K562 (cell line): ENCODE measurements around the gene AKAP7.

Source experiments
- DMBX1 ChIP-seq: fragments of 250-450 bp; sonication (Bioruptor Pico); IDR thresholded peaks from 2 replicates; pipeline ENCODE4 v1.8.0; 2022; ENCODE audit warnings: inconsistent platforms, mild to moderate bottlenecking, moderate library complexity, borderline replicate concordance
- ETV6 ChIP-seq, 3 experiments: fragments of 150-350 bp in 1 of 3; sonication (generic) in 1 of 3; formaldehyde crosslinking in 1 of 3; IDR thresholded peaks; 2 replicates each; pipeline versions ENCODE4 v1.6.1 to v1.8.0; 2014 to 2022; ENCODE audit warnings: borderline replicate concordance in 2 of 3, low read depth in 2 of 3, antibody characterized with exemption in 1 of 3, low read length in 1 of 3, mild to moderate bottlenecking in 1 of 3, missing genetic modification reagents in 1 of 3
- EZH2 ChIP-seq: IDR thresholded peaks from 2 replicates; pipeline ENCODE4 v1.6.1; 2012; ENCODE audit warnings: low read depth, mild to moderate bottlenecking, inconsistent platforms, low read length, borderline replicate concordance
- FOXM1 ChIP-seq, 2 experiments: fragments of 450-650 bp in 1 of 2; sonication (generic) in 1 of 2; formaldehyde crosslinking in 1 of 2; IDR thresholded peaks; 2 replicates each; pipeline versions ENCODE4 v1.6.1 to v1.9.0; 2017 to 2022; ENCODE audit warnings: low read depth in 2 of 2, mild to moderate bottlenecking in 2 of 2, missing genetic modification reagents in 1 of 2, moderate library complexity in 1 of 2
- KDM5B ChIP-seq: fragments of 200-600 bp; sonication (generic); IDR thresholded peaks from 2 replicates; pipeline ENCODE4 v1.6.1; 2012; ENCODE audit warnings: low read depth, mild to moderate bottlenecking, moderate library complexity, low read length, control low read depth, inconsistent platforms; ENCODE audit not compliant: insufficient replicate concordance
- KLF13 ChIP-seq: fragments of 450-650 bp; IDR thresholded peaks from 2 replicates; pipeline ENCODE4 v1.6.1; 2016; ENCODE audit warnings: missing genetic modification characterization, low read depth, mild to moderate bottlenecking, missing compliant biosample characterization, moderate library complexity, borderline replicate concordance
- MYNN ChIP-seq, 2 experiments: sonication (generic); formaldehyde crosslinking in 1 of 2; IDR thresholded peaks; 2 replicates each; pipeline versions ENCODE4 v1.5.0 to v1.6.1; 2016 to 2020; ENCODE audit warnings: antibody characterized with exemption in 1 of 2, missing genetic modification reagents in 1 of 2
- NRF1 ChIP-seq, 2 experiments: fragments of 450-650 bp; IDR thresholded peaks in 1 of 2; conservative IDR thresholded peaks in 1 of 2; 2 replicates each; pipeline ENCODE4 v1.6.1; 2014; ENCODE audit warnings: mild to moderate bottlenecking in 2 of 2
- TARDBP ChIP-seq: fragments of 450-650 bp; IDR thresholded peaks from 2 replicates; pipeline ENCODE4 v1.6.1; 2016
- TF ChIP-seq, protein P1 (sequence below), 2 experiments: fragments of 450-650 bp in 1 of 2; sonication (generic) in 1 of 2; formaldehyde crosslinking in 1 of 2; IDR thresholded peaks; 2 replicates each; pipeline versions ENCODE4 v1.7.1 to v1.9.0; 2016 to 2022; ENCODE audit warnings: inconsistent platforms in 1 of 2, mild to moderate bottlenecking in 1 of 2, missing genetic modification reagents in 1 of 2
- TF ChIP-seq, protein P2 (sequence below): fragments of 200-600 bp; sonication (generic); IDR thresholded peaks from one replicate; pipeline ENCODE4 v1.6.1; 2012; ENCODE audit warnings: mild to moderate bottlenecking, low read depth, low read length, inconsistent platforms

DNA sequence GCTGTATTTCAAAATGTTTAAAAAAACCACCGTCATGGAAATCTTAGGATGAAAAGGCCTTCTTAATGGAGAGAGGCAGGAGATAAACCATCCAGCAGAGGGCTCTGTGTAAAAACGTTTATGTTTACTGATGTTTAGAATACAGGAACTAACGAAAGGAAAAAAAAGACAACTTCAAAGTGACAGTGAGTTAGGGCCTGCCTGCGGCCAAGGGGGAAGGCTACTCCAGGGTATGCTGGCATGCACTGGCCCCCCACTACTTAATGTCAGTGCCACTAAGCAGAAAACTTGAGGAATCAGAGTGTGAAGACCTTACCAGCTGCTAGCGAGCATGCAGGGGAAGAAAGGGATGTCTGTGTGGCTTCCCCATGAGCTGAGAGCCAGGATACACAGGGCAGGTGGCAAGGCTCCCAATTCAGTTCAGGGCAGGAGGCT lies 47.7 kb downstream of the AKAP7 start:
- TF ChIP-seq FOXM1 (IDR thresholded peaks at IDR 0.05; ENCODE audit: low read depth) (no peak), FOXM1 (CRISPR knock-in tag; IDR thresholded peaks at IDR 0.05; ENCODE audit: low read depth) (no peak), EZH2 (no peak), KDM5B (no peak), DMBX1 (no peak), ETV6 (IDR thresholded peaks at IDR 0.05; ENCODE audit: borderline replicate concordance in 1 of 2, low read depth in 2 of 2, low read length in 1 of 2) (no peak), ETV6 (CRISPR knock-in tag; IDR thresholded peaks at IDR 0.05; ENCODE audit: borderline replicate concordance) (no peak), MYNN (IDR thresholded peaks at IDR 0.05) (no peak), MYNN (CRISPR knock-in tag; IDR thresholded peaks at IDR 0.05) (no peak), TARDBP (no peak), NRF1 (conservative IDR thresholded peaks at IDR 0.05 in 1 of 2, IDR thresholded peaks at IDR 0.05 in 1 of 2) (no peak), KLF13 (tag) (no peak)
- TF ChIP-seq, protein P1, sequence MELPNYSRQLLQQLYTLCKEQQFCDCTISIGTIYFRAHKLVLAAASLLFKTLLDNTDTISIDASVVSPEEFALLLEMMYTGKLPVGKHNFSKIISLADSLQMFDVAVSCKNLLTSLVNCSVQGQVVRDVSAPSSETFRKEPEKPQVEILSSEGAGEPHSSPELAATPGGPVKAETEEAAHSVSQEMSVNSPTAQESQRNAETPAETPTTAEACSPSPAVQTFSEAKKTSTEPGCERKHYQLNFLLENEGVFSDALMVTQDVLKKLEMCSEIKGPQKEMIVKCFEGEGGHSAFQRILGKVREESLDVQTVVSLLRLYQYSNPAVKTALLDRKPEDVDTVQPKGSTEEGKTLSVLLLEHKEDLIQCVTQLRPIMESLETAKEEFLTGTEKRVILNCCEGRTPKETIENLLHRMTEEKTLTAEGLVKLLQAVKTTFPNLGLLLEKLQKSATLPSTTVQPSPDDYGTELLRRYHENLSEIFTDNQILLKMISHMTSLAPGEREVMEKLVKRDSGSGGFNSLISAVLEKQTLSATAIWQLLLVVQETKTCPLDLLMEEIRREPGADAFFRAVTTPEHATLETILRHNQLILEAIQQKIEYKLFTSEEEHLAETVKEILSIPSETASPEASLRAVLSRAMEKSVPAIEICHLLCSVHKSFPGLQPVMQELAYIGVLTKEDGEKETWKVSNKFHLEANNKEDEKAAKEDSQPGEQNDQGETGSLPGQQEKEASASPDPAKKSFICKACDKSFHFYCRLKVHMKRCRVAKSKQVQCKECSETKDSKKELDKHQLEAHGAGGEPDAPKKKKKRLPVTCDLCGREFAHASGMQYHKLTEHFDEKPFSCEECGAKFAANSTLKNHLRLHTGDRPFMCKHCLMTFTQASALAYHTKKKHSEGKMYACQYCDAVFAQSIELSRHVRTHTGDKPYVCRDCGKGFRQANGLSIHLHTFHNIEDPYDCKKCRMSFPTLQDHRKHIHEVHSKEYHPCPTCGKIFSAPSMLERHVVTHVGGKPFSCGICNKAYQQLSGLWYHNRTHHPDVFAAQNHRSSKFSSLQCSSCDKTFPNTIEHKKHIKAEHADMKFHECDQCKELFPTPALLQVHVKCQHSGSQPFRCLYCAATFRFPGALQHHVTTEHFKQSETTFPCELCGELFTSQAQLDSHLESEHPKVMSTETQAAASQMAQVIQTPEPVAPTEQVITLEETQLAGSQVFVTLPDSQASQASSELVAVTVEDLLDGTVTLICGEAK (IDR thresholded peaks at IDR 0.05): no peak
- TF ChIP-seq, protein P1 (CRISPR knock-in tag; IDR thresholded peaks at IDR 0.05): no peak
- TF ChIP-seq, protein P2, sequence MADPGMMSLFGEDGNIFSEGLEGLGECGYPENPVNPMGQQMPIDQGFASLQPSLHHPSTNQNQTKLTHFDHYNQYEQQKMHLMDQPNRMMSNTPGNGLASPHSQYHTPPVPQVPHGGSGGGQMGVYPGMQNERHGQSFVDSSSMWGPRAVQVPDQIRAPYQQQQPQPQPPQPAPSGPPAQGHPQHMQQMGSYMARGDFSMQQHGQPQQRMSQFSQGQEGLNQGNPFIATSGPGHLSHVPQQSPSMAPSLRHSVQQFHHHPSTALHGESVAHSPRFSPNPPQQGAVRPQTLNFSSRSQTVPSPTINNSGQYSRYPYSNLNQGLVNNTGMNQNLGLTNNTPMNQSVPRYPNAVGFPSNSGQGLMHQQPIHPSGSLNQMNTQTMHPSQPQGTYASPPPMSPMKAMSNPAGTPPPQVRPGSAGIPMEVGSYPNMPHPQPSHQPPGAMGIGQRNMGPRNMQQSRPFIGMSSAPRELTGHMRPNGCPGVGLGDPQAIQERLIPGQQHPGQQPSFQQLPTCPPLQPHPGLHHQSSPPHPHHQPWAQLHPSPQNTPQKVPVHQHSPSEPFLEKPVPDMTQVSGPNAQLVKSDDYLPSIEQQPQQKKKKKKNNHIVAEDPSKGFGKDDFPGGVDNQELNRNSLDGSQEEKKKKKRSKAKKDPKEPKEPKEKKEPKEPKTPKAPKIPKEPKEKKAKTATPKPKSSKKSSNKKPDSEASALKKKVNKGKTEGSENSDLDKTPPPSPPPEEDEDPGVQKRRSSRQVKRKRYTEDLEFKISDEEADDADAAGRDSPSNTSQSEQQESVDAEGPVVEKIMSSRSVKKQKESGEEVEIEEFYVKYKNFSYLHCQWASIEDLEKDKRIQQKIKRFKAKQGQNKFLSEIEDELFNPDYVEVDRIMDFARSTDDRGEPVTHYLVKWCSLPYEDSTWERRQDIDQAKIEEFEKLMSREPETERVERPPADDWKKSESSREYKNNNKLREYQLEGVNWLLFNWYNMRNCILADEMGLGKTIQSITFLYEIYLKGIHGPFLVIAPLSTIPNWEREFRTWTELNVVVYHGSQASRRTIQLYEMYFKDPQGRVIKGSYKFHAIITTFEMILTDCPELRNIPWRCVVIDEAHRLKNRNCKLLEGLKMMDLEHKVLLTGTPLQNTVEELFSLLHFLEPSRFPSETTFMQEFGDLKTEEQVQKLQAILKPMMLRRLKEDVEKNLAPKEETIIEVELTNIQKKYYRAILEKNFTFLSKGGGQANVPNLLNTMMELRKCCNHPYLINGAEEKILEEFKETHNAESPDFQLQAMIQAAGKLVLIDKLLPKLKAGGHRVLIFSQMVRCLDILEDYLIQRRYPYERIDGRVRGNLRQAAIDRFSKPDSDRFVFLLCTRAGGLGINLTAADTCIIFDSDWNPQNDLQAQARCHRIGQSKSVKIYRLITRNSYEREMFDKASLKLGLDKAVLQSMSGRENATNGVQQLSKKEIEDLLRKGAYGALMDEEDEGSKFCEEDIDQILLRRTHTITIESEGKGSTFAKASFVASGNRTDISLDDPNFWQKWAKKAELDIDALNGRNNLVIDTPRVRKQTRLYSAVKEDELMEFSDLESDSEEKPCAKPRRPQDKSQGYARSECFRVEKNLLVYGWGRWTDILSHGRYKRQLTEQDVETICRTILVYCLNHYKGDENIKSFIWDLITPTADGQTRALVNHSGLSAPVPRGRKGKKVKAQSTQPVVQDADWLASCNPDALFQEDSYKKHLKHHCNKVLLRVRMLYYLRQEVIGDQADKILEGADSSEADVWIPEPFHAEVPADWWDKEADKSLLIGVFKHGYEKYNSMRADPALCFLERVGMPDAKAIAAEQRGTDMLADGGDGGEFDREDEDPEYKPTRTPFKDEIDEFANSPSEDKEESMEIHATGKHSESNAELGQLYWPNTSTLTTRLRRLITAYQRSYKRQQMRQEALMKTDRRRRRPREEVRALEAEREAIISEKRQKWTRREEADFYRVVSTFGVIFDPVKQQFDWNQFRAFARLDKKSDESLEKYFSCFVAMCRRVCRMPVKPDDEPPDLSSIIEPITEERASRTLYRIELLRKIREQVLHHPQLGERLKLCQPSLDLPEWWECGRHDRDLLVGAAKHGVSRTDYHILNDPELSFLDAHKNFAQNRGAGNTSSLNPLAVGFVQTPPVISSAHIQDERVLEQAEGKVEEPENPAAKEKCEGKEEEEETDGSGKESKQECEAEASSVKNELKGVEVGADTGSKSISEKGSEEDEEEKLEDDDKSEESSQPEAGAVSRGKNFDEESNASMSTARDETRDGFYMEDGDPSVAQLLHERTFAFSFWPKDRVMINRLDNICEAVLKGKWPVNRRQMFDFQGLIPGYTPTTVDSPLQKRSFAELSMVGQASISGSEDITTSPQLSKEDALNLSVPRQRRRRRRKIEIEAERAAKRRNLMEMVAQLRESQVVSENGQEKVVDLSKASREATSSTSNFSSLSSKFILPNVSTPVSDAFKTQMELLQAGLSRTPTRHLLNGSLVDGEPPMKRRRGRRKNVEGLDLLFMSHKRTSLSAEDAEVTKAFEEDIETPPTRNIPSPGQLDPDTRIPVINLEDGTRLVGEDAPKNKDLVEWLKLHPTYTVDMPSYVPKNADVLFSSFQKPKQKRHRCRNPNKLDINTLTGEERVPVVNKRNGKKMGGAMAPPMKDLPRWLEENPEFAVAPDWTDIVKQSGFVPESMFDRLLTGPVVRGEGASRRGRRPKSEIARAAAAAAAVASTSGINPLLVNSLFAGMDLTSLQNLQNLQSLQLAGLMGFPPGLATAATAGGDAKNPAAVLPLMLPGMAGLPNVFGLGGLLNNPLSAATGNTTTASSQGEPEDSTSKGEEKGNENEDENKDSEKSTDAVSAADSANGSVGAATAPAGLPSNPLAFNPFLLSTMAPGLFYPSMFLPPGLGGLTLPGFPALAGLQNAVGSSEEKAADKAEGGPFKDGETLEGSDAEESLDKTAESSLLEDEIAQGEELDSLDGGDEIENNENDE: no peak
